HG03097 (cell line): ENCODE measurements around the gene MACROD2.
A peak's percentile ranks its signal among the peaks of the same experiment; 100 is the strongest.

ENCODE experiments used
- ATAC-seq: cut with Tn5 transposase; IDR thresholded peaks from one replicate; pipeline ENCODE4 v1.9.1; 2021; ENCODE audit not compliant: unreplicated experiment, low FRiP score

The MACROD2 gene

GRCh38 chr20:15637950-15638754 is 1642.8 kb downstream of the MACROD2 start:
- ATAC-seq: no peak

DNA sequence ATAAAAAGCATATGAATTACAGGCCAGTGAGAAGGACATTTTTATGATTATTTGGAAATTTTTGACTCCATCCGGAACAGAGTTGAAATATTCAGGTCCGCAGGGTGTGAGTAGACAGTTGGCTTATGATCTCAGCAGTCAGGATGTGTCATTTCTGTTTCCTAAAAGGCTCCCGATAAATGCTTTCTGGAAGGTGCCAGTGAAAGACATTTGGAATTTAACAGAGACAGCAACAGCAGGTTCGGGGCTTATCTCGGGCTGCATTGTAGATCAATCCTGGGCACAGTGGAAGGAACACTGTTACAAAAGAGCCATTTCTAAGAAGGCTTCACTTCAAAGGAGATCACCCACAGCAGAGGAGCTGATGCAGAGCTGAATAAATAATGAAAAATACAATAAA is 1643.5 kb downstream of the MACROD2 start:
- ATAC-seq: no peak

DNA sequence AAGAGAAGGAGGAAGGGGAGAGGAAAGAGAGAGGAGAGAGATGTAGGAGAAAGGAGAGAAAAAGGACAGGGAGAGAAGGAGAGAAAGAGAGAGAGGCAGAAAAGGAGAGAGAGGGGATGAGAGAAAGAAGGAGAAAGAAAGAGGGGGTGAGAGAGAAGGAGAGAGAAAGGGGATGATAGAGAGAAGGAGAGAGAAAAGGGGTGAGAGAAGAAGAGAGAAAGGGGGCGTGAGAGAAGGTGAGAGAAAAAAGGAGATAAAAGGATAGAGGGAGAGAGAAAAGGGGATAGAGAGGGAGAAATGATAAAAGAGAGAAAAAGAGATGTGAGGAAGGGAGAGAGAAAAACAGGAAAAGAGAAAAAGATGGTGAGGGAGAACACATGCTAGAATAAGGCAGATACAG is 1644.5 kb downstream of the MACROD2 start:
- no peak for ATAC-seq

- no peak for ATAC-seq
Measured at GRCh38 chr20:15642109-15642508, 1646.8 kb downstream of the MACROD2 start.

DNA sequence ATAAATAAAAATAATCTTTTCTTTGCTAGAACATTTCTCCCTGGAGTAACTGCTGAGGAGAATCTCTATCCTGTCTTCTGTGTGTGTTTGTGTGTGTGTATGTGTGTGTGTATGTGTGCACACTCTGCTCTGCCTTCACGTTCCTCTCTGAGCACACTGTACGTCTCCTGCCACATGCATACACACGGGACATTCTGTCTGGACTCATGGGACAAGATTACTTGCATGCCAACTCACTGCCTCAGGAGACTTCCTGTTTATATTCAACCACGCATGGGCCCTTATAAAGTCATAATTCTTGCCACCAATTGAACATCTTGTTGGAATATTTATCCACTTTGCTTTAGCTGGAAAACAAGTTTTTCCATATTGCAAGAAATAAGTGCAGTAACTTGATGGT is 1647.4 kb downstream of the MACROD2 start:
- ATAC-seq: no peak

DNA sequence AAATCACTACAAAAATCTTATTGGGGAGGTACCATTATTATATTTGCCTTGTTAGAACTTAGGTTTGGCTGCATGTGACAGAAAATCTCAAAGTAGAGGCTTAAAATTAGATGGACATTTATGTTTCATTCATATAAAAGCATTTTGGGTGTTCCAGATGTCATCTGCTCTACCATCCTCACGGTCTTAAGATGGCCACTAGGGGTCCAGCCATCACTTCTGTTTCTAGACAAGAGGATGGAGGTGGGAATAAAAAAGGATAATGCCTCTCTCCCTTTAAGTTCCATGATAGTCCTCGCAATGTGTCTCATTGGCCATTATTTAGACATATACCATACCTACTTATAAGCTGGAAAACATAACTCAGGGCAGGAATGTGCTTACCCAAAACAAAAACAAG is 1648.4 kb downstream of the MACROD2 start:
- no peak for ATAC-seq

- no peak for ATAC-seq
Measured at GRCh38 chr20:15645816-15646215, 1650.5 kb downstream of the MACROD2 start.

GRCh38 chr20:15653396-15654207 is 1658.3 kb downstream of the MACROD2 start:
- no peak for ATAC-seq

DNA sequence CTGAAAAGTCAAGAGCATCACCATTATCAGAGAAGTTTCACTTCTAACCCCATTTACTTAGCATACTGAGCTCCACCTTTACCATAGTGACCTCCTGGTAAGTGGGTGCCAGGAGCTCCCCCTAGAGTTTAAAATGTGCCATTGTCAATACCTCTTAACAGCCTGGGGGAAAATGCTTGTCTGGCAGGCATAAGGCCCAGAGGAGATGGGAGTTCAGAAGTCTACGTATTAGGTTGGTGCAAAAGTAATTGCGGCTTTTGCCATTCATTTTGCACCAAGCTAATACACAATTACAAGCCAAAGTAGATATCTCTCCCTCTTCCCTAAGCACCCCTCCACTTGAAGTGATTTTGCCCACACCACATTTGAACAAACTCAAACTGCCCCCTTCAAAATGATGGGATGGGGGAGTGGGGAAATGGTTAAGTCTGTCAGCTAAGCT is 1658.9 kb downstream of the MACROD2 start:
- ATAC-seq: peak; percentile 95

- ATAC-seq: no peak
Measured at GRCh38 chr20:15655295-15655874, 1660.1 kb downstream of the MACROD2 start.

- ATAC-seq: no peak
Measured at GRCh38 chr20:15656124-15656523, 1660.8 kb downstream of the MACROD2 start.

DNA sequence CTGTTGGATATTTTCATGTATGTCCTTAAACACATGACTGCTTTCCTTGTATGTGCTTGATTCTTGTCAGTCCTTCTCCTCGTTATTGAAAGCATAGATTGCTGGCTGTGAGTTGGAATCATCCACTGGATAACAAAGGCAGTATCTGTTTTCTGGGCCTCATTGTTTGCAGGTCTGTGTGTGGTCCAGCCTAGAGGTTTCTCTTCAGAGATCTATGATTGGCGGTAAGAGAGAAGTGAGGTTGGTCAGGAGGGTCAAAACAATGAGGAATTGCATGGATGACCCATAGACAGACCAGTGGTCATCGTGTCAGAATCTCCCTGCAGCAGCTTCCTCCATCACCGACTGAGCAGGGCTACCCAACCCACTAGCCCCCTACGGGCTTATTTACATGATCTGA is 1663.0 kb downstream of the MACROD2 start:
- no peak for ATAC-seq

DNA sequence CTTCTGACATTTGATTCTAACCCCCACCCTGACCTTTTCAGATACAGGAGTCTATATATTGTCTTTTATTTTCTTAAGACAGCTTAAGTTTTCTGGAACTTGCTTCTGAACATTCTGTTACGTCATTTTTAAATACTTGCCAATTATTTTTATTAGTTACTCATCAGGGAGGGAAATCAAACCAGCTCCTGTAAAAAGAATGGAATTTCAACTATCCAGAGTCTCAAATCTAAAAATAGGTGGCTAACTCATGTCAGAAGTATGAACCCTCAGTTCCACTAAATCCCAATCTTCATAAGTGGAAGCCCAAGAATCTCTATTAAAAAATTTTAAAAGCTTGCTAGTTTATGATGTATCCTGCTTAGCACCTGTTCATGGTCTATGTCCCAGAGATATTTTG is 1677.9 kb downstream of the MACROD2 start:
- ATAC-seq: no peak

- no peak for ATAC-seq
Measured at GRCh38 chr20:15674253-15675060, 1679.1 kb downstream of the MACROD2 start.

- no peak for ATAC-seq
Measured at GRCh38 chr20:15675061-15675514, 1679.8 kb downstream of the MACROD2 start.

DNA sequence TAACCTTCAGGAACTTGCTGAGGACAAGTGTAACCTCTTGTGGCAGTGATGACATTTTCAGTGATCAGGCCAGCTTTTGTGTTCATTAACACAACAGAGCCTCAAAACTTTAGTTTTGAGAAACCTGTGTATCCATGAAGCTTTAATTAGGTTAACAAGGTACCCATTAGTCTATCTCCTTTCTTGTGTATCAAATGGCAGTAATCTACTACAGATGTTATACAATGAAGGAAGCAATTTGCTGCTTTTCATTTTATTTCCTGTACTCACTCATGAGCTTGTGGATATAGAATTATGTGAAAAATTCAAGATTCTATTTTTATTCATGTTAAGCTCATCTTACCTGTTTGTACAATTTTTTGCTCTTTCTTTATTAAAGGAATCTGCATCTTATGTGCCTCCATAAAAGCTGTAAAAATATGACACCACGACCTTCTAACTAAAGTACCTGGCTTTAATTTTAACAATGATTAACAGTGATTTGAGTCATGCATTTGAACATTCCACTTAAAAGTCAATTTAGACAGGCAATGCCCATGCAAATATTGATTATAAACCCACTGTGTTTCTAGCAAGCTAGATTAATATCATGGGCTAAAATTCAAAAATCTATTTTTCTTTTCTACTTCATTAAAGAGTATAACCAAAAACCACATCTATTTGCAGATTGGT is 1680.6 kb downstream of the MACROD2 start:
- ATAC-seq: no peak

DNA sequence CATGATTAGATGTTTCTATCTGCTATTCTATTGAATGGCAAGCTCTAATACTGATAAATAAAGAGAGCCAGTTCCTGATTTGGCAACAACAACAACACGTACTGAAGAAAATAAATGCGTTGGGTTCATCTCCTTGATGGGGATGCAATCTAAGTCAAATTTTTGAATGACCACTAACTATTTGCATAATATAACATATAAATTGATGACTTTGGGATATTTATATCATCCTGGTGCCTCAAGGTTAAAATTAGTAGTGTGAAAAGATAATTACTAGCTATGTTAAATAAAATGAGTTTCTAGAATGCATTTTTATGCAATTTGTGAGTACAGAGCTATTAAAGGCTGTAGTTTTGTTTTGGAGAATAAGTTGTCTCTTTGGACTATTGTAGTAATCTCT is 1681.5 kb downstream of the MACROD2 start:
- no peak for ATAC-seq

DNA sequence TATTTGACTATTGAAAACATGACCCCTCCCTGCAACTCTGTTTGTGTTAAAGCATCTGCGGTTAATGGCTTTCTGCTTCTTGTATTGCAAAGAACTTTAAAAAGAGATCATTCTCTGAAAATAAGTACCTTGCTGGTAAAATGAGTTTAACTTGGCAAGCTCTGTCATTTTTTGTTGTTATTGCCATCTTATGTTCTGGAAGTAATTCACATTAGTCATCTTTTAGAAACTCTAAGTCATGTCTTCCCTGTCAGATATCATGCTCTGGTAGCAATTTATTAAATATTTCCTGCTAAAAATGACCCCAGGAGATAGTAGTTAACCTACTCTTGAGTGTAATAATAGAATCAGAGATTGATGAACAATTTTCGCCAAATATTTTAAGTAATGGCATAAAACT is 1687.4 kb downstream of the MACROD2 start:
- no peak for ATAC-seq

DNA sequence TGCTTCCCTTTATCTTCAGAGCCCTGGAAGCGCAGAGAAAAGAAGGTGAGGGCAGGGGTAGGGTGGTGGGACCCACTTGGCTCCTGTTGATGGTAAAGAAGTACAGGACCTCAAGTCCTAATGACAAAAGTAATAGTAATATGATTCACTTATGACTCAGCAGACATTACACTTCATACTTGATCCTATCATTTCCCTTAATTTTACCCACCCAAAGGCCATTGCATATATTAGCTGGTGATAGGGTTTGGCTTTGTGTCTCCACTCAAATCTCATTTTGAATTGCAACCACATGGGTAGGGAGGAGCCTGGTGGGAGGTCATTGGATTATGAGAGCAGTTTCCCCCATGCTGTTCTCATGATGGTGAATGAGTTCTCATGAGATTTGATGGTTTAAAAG is 1697.3 kb downstream of the MACROD2 start:
- ATAC-seq: no peak
